Activated CD8-positive, alpha-beta T cell treated with anti-CD3 and anti-CD28 coated beads for 36 hours (primary cell): Measurements from ENCODE around the gene SORBS2. TPM values are rescaled to one million over a fixed set of nuclear protein-coding genes. Genes with fewer than 3 reads are reported as not detected.

Experiments used
- ATAC-seq: fragments of 200-7000 bp; cut with Tn5 transposase; one replicate; pipeline ENCODE4 v1.10.0; 2021; ENCODE audit warnings: mild to moderate bottlenecking, moderate library complexity
- CTCF ChIA-PET: fragments of 350-600 bp; sonication (Branson Sonifier 250); formaldehyde crosslinking; loops from one replicate; lab custom pipeline; 2021; ENCODE audit warnings: antibody characterized with exemption; lab: Charles Lee
- POLR2A ChIA-PET: fragments of 350-600 bp; sonication (Branson Sonifier 250); formaldehyde crosslinking; loops from one replicate; lab custom pipeline; 2021; ENCODE audit warnings: antibody characterized with exemption; lab: Charles Lee
- DNase-seq: peaks from one replicate; pipeline ENCODE4 v3.0.0-alpha.2; 2020
- H3K27ac Mint-ChIP-seq: one replicate; pipeline ENCODE4 v1.8.0; 2021; ENCODE audit warnings: mild to moderate bottlenecking, mixed read lengths
- H3K27me3 Mint-ChIP-seq: one replicate; pipeline ENCODE4 v1.8.0; 2021; ENCODE audit warnings: mixed read lengths
- H3K36me3 Mint-ChIP-seq: one replicate; pipeline ENCODE4 v1.8.0; 2021; ENCODE audit warnings: low read depth, mixed read lengths
- H3K4me1 Mint-ChIP-seq: one replicate; pipeline ENCODE4 v1.8.0; 2021; ENCODE audit warnings: low read depth, mixed read lengths
- H3K4me3 Mint-ChIP-seq: one replicate; pipeline ENCODE4 v1.8.0; 2021; ENCODE audit warnings: mild to moderate bottlenecking, moderate library complexity, mixed read lengths
- H3K9me3 Mint-ChIP-seq: one replicate; pipeline ENCODE4 v1.8.0; 2021; ENCODE audit warnings: mixed read lengths
- CTCF ChIP-seq: fragments of 200-600 bp; IDR thresholded peaks from one replicate; pipeline ENCODE4 v1.8.0; 2022; ENCODE audit warnings: antibody characterized with exemption, mild to moderate bottlenecking
- intact Hi-C: fragments of 100-400 bp; cut with micrococcal nuclease; formaldehyde crosslinking; loops from one replicate; pipeline ENCODE4 v1.10.0; 2022
- total RNA-seq, 2 experiments: library from RNA; stranded (reverse); gene quantifications; one replicate each; pipeline ENCODE4 v1.2.3, GENCODE V29; 2021

SORBS2 gene
- total RNA-seq, 2 experiments from 2014 or later, result not detected

DNA sequence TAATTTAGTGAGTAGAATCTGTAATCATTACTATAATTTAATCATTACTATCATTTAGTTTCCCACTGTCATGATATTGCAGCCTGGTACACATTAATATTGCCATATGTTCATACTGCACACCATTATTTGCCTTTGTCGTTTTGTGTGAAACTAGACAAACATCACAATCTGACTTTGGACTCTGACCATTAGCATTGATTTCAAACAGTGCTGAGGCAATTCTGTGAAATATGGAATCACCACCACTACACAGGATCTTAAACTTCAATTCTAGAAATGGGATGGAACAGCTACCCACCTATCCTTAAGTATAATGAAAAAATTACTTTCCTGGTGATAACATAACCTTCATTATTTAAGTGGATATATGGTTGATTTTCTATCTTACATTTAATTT lies 98.3 kb downstream of the SORBS2 start:
- no peaks in the 10 kb centered on the region for H3K4me1 Mint-ChIP-seq
- no peak for ATAC-seq
- H3K36me3 Mint-ChIP-seq, result no peaks in the 10 kb centered on the region
- H3K4me3 Mint-ChIP-seq, result no peak overlapping the region
- H3K9me3 Mint-ChIP-seq, result no peaks in the 10 kb centered on the region
- no peak overlapping the region for H3K27ac Mint-ChIP-seq
- intact Hi-C loops, result no loop called here
- CTCF ChIA-PET, result no interaction called here
- POLR2A ChIA-PET, result no interaction called here
- no peak for DNase-seq
- peaks cover 9% of the 10 kb centered on the region for H3K27me3 Mint-ChIP-seq
- no peak for TF ChIP-seq CTCF

GRCh38 chr4:185713272-185713671 lies 98.7 kb downstream of the SORBS2 start:
- Mint-ChIP-seq H3K27me3 (peaks cover 9% of the 10 kb centered on the region), H3K9me3 (no peaks in the 10 kb centered on the region), H3K27ac (no peak overlapping the region), H3K4me1 (no peaks in the 10 kb centered on the region), H3K4me3 (no peak overlapping the region), H3K36me3 (no peaks in the 10 kb centered on the region)
- DNase-seq (no peak), ATAC-seq (no peak)
- intact Hi-C loops, result no loop called here
- POLR2A ChIA-PET, result no interaction called here
- CTCF ChIA-PET, result no interaction called here
- no peak for TF ChIP-seq CTCF

GRCh38 chr4:185712350-185713024 lies 99.5 kb downstream of the SORBS2 start:
- no peak for DNase-seq
- no peak for ATAC-seq
- CTCF ChIA-PET, result no interaction called here
- intact Hi-C loops, result no loop called here
- H3K4me3 Mint-ChIP-seq, result no peak overlapping the region
- peaks cover 9% of the 10 kb centered on the region for H3K27me3 Mint-ChIP-seq
- TF ChIP-seq CTCF, result no peak
- POLR2A ChIA-PET, result no interaction called here
- no peaks in the 10 kb centered on the region for H3K9me3 Mint-ChIP-seq
- H3K36me3 Mint-ChIP-seq, result no peaks in the 10 kb centered on the region
- H3K4me1 Mint-ChIP-seq, result no peaks in the 10 kb centered on the region
- H3K27ac Mint-ChIP-seq, result no peak overlapping the region

GRCh38 chr4:185711726-185712125 lies 100.3 kb downstream of the SORBS2 start:
- TF ChIP-seq CTCF, result no peak
- intact Hi-C loops, result no loop called here
- no peaks in the 10 kb centered on the region for H3K9me3 Mint-ChIP-seq
- H3K4me1 Mint-ChIP-seq, result no peaks in the 10 kb centered on the region
- H3K27me3 Mint-ChIP-seq, result peaks cover 9% of the 10 kb centered on the region
- no peak overlapping the region for H3K27ac Mint-ChIP-seq
- ATAC-seq (no peak), DNase-seq (no peak)
- ChIA-PET CTCF (no interaction called here), POLR2A (no interaction called here)
- H3K36me3 Mint-ChIP-seq, result no peaks in the 10 kb centered on the region
- H3K4me3 Mint-ChIP-seq, result no peak overlapping the region

DNA sequence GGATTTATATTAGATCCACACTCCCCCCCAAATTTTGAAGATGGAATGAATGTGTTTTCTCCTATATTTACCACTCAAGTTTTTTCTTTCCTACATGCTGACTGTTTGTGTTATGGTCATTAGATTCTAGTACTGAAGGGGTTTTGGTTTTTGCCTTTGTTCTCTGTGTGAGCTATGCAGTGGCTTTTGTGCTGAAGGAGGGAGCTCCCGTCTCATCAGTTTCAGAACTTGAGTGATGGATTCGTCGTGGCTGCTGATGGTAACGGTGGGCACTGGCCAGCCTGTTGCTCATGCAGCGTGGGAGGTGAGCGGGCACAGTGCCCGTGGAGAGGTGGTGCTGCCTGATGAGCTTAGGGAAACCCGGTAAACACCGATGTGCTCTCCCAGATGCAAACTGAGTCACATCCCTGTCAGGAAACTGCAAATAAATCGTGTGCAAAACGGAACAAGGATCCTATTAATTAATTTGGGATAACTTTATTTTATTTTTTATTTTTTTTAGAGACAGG lies 101.5 kb downstream of the SORBS2 start:
- no peaks in the 10 kb centered on the region for H3K36me3 Mint-ChIP-seq
- no peaks in the 10 kb centered on the region for H3K4me1 Mint-ChIP-seq
- ChIA-PET CTCF (no interaction called here), POLR2A (no interaction called here)
- peaks cover 2% of the 10 kb centered on the region for H3K9me3 Mint-ChIP-seq
- no peak overlapping the region for H3K4me3 Mint-ChIP-seq
- DNase-seq (no peak), ATAC-seq (no peak)
- peaks cover 7% of the 10 kb centered on the region for H3K27me3 Mint-ChIP-seq
- TF ChIP-seq CTCF, result no peak
- intact Hi-C loops, result no loop called here
- no peak overlapping the region for H3K27ac Mint-ChIP-seq
